Mesendoderm (in vitro differentiated cells): ENCODE measurements around the gene TUBB6.
A peak's percentile ranks its signal among the peaks of the same experiment; 100 is the strongest.

Source experiments
- DNase-seq: peaks from one replicate; pipeline ENCODE4 v3.0.0; 2013
- H2AK5ac ChIP-seq: 2 replicates; pipeline ENCODE4 v1.6.1; 2013; ENCODE audit warnings: low read length, inconsistent platforms
- H2BK120ac ChIP-seq: 2 replicates; pipeline ENCODE4 v1.6.1; 2013; ENCODE audit warnings: low read depth, mild to moderate bottlenecking, low read length, moderate library complexity, mixed read lengths
- H2BK15ac ChIP-seq: replicated peaks from 2 replicates; pipeline ENCODE4 v1.6.1; 2013; ENCODE audit warnings: low read depth, mild to moderate bottlenecking, moderate library complexity
- H2BK5ac ChIP-seq: 2 replicates; pipeline ENCODE4 v1.6.1; 2013; ENCODE audit warnings: low read length, inconsistent platforms
- H3K18ac ChIP-seq: 2 replicates; pipeline ENCODE4 v1.6.1; 2013; ENCODE audit warnings: mild to moderate bottlenecking, low read length, mixed read lengths
- H3K23ac ChIP-seq: one replicate; pipeline ENCODE4 v1.6.1; 2013; ENCODE audit warnings: low read length
- H3K27ac ChIP-seq: 2 replicates; pipeline ENCODE4 v1.5.1; 2013; ENCODE audit warnings: low read depth, mild to moderate bottlenecking, inconsistent platforms, low read length, moderate library complexity
- H3K27me3 ChIP-seq: 2 replicates; pipeline ENCODE4 v1.6.1; 2013; ENCODE audit warnings: low read length, control low read depth, mild to moderate bottlenecking, inconsistent platforms; ENCODE audit not compliant: insufficient read depth, poor library complexity
- H3K36me3 ChIP-seq: 2 replicates; pipeline ENCODE4 v1.6.1; 2013; ENCODE audit warnings: low read length, inconsistent platforms; ENCODE audit not compliant: control insufficient read depth, insufficient read depth
- H3K4ac ChIP-seq: one replicate; pipeline ENCODE4 v1.6.1; 2013; ENCODE audit warnings: low read depth, mild to moderate bottlenecking, low read length, moderate library complexity
- H3K4me1 ChIP-seq: 2 replicates; pipeline ENCODE4 v1.6.1; 2013; ENCODE audit warnings: low read depth, low read length, inconsistent platforms; ENCODE audit not compliant: control insufficient read depth
- H3K4me2 ChIP-seq: 2 replicates; pipeline ENCODE4 v1.6.1; 2013; ENCODE audit warnings: low read length
- H3K4me3 ChIP-seq: 2 replicates; pipeline ENCODE4 v1.5.1; 2013; ENCODE audit warnings: mild to moderate bottlenecking, low read length
- H3K56ac ChIP-seq: one replicate; pipeline ENCODE4 v1.6.1; 2013; ENCODE audit warnings: low read length
- H3K79me1 ChIP-seq: 2 replicates; pipeline ENCODE4 v1.6.1; 2013; ENCODE audit warnings: low read length, inconsistent platforms
- H3K79me2 ChIP-seq: 2 replicates; pipeline ENCODE4 v1.6.1; 2013; ENCODE audit warnings: mild to moderate bottlenecking, low read length; ENCODE audit not compliant: control insufficient read depth, insufficient read depth
- H3K9ac ChIP-seq: 2 replicates; pipeline ENCODE4 v1.6.1; 2013; ENCODE audit warnings: low read length, inconsistent platforms
- H4K5ac ChIP-seq: one replicate; pipeline ENCODE4 v1.6.1; 2013; ENCODE audit warnings: low read length
- H4K8ac ChIP-seq: one replicate; pipeline ENCODE4 v1.6.1; 2013; ENCODE audit warnings: low read depth, mild to moderate bottlenecking, control low read depth, low read length, moderate library complexity
- WGBS: extraction: QIAGEN DNeasy Blood & Tissue Kit; methylation state at CpG from one replicate; pipeline ENCODE4 v1.1.7; 2013; ENCODE audit warnings: low lambda C conversion rate, missing lambda C conversion rate; ENCODE audit not compliant: insufficient coverage; ENCODE audit errors: extremely low coverage; 5-methylcytosine and 5-hydroxymethylcytosine counted together

TUBB6 gene

GRCh38 chr18:12328179-12328823, 20.3 kb downstream of the TUBB6 start:
- Histone ChIP-seq H3K36me3 (peaks cover 11% of the 10 kb centered on the region), H3K4me1 (no peaks in the 10 kb centered on the region), H2BK5ac (no peak overlapping the region), H3K4me3 (no peak overlapping the region), H3K27ac (no peak overlapping the region), H3K23ac (no peak overlapping the region), H3K18ac (no peak overlapping the region), H3K79me1 (peaks cover 2% of the 10 kb centered on the region), H3K4ac (no peak overlapping the region), H3K9ac (no peak overlapping the region), H2BK15ac (no peak overlapping the region), H2BK120ac (no peak overlapping the region), H2AK5ac (no peak overlapping the region), H3K27me3 (no peaks in the 10 kb centered on the region), H3K56ac (no peak overlapping the region), H4K5ac (no peak overlapping the region), H3K79me2 (no peaks in the 10 kb centered on the region), H4K8ac (no peak overlapping the region), H3K4me2 (no peak overlapping the region)
- no CpG with 5 or more reads among the region's 4 CpGs for WGBS
- no peak for DNase-seq

GRCh38 chr18:12329125-12329698, 21.2 kb downstream of the TUBB6 start:
- WGBS: no CpG with 5 or more reads among the region's 11 CpGs
- no peak overlapping the region for H3K4me2 ChIP-seq

GRCh38 chr18:12330766-12331165, 22.7 kb downstream of the TUBB6 start:
- no peak overlapping the region for H2BK15ac ChIP-seq
- no peak overlapping the region for H2BK120ac ChIP-seq
- H4K5ac ChIP-seq: no peak overlapping the region
- H3K4me1 ChIP-seq: peaks cover 18% of the 10 kb centered on the region
- no peak overlapping the region for H3K56ac ChIP-seq
- no peak overlapping the region for H4K8ac ChIP-seq
- peaks cover 2% of the 10 kb centered on the region for H3K79me1 ChIP-seq
- no peak overlapping the region for H3K27ac ChIP-seq
- H3K27me3 ChIP-seq: no peaks in the 10 kb centered on the region
- no CpG with 5 or more reads among the region's 4 CpGs for whole genome bisulfite sequencing
- no peak overlapping the region for H2AK5ac ChIP-seq
- H3K9ac ChIP-seq: no peak overlapping the region
- H3K4me3 ChIP-seq: no peak overlapping the region
- H3K18ac ChIP-seq: no peak overlapping the region
- H3K4ac ChIP-seq: no peak overlapping the region
- H3K4me2 ChIP-seq: no peak overlapping the region
- H2BK5ac ChIP-seq: no peak overlapping the region
- no peak for DNase-seq
- H3K23ac ChIP-seq: no peak overlapping the region
- no peaks in the 10 kb centered on the region for H3K79me2 ChIP-seq
- H3K36me3 ChIP-seq: peaks cover 8% of the 10 kb centered on the region

More at GRCh38 chr18:12329125-12329698, 21.2 kb downstream of the TUBB6 start:
- Histone ChIP-seq H2BK5ac (no peak overlapping the region), H4K8ac (no peak overlapping the region), H3K56ac (no peak overlapping the region), H2BK15ac (no peak overlapping the region), H3K18ac (no peak overlapping the region), H4K5ac (no peak overlapping the region), H3K36me3 (peaks cover 11% of the 10 kb centered on the region), H2AK5ac (no peak overlapping the region), H3K4ac (no peak overlapping the region), H3K9ac (no peak overlapping the region), H3K4me1 (peaks cover 4% of the 10 kb centered on the region), H2BK120ac (no peak overlapping the region), H3K27me3 (no peaks in the 10 kb centered on the region), H3K27ac (no peak overlapping the region), H3K4me3 (no peak overlapping the region), H3K79me1 (peaks cover 2% of the 10 kb centered on the region), H3K23ac (no peak overlapping the region), H3K79me2 (no peaks in the 10 kb centered on the region)
- DNase-seq: no peak

- H3K4me1 ChIP-seq: peaks cover 28% of the 10 kb centered on the region
- H3K79me2 ChIP-seq: no peaks in the 10 kb centered on the region
- no peak overlapping the region for H3K4me2 ChIP-seq
- no peak overlapping the region for H3K4me3 ChIP-seq
- no peak overlapping the region for H3K27ac ChIP-seq
- H3K23ac ChIP-seq: no peak overlapping the region
- no peak overlapping the region for H3K9ac ChIP-seq
- H2BK5ac ChIP-seq: no peak overlapping the region
- H2BK15ac ChIP-seq: no peak overlapping the region
- no peaks in the 10 kb centered on the region for H3K27me3 ChIP-seq
- WGBS: no CpG with 5 or more reads among the region's 10 CpGs
- H2BK120ac ChIP-seq: no peak overlapping the region
- H3K36me3 ChIP-seq: no peaks in the 10 kb centered on the region
- no peak overlapping the region for H2AK5ac ChIP-seq
- no peak overlapping the region for H4K5ac ChIP-seq
- DNase-seq: no peak
- no peak overlapping the region for H4K8ac ChIP-seq
- H3K56ac ChIP-seq: no peak overlapping the region
- no peaks in the 10 kb centered on the region for H3K79me1 ChIP-seq
- no peak overlapping the region for H3K18ac ChIP-seq
- H3K4ac ChIP-seq: no peak overlapping the region
Observed at GRCh38 chr18:12333506-12334290, 25.7 kb downstream of the TUBB6 start.

GRCh38 chr18:12334366-12334808, 26.3 kb downstream of the TUBB6 start:
- Histone ChIP-seq H3K4me1 (peaks cover 28% of the 10 kb centered on the region), H3K23ac (no peak overlapping the region), H3K9ac (peak overlapping the region; percentile 25), H3K79me1 (no peaks in the 10 kb centered on the region), H3K4me3 (no peak overlapping the region), H3K79me2 (no peaks in the 10 kb centered on the region), H3K4ac (no peak overlapping the region), H4K8ac (no peak overlapping the region), H4K5ac (no peak overlapping the region), H3K36me3 (no peaks in the 10 kb centered on the region), H2BK5ac (no peak overlapping the region), H3K27ac (no peak overlapping the region), H2AK5ac (no peak overlapping the region), H2BK120ac (no peak overlapping the region), H3K4me2 (no peak overlapping the region), H3K18ac (no peak overlapping the region), H2BK15ac (no peak overlapping the region), H3K56ac (no peak overlapping the region), H3K27me3 (no peaks in the 10 kb centered on the region)
- WGBS: no CpG with 5 or more reads among the region's 2 CpGs
- DNase-seq: peak; percentile 42
